ENCODE results near the gene VASH1. TPM values are rescaled to one million over a fixed set of nuclear protein-coding genes. Genes with fewer than 3 reads are reported as not detected.

VASH1 gene
- total and polyA plus RNA-seq, 10 donors, result 6.4 to 39.1 (median 19.5) TPM

- no peaks in the 10 kb centered on the region for H3K9me3 ChIP-seq
- H3K4me3 ChIP-seq, result peak overlapping the region; percentile 81 to 96 (median 84)
- peaks cover 15 to 53% (median 38%) of the 10 kb centered on the region in 6 donors for H3K4me1 ChIP-seq
- peaks cover 0 to 26% (median 21%) of the 10 kb centered on the region in 6 donors for H3K36me3 ChIP-seq
- no peaks in the 10 kb centered on the region for H3K27me3 ChIP-seq (replicated peaks in 1 of 7)
- DNase-seq, result no peak
- H3K27ac ChIP-seq, result peak overlapping the region; percentile 79 to 96 (median 91)
- TF ChIP-seq POLR2A (IDR thresholded peaks at IDR 0.05) (no peak), POLR2AphosphoS5 (IDR thresholded peaks at IDR 0.05) (no peak), CTCF (IDR thresholded peaks at IDR 0.05 in 8 of 11, conservative IDR thresholded peaks at IDR 0.05 in 3 of 11) (no peak)
- whole genome bisulfite sequencing, 5 donors, result 0 to 1% (median 1%) methylated on average over 12 to 20 of the region's 20 CpGs
- intact Hi-C loops (cut with DNase I; ENCODE audit: low total_unique reads), result no loop called here
Measured at GRCh38 chr14:76812093-76812421, 50.8 kb downstream of the VASH1 start.

GRCh38 chr14:76812422-76813383, 51.4 kb downstream of the VASH1 start, which contains the start of gene ANGEL1:
TSS of gene ANGEL1 (minus strand) at chr14:76812882. CDS start at chr14:76812827, 55 bp downstream.
- H3K4me3 ChIP-seq, result peak within 1 kb of the TSS; percentile 81 to 96 (median 84)
- peak; percentile 95 to 98 (median 97) for TF ChIP-seq POLR2AphosphoS5 (IDR thresholded peaks at IDR 0.05)
- TF ChIP-seq CTCF (IDR thresholded peaks at IDR 0.05 in 8 of 11, conservative IDR thresholded peaks at IDR 0.05 in 3 of 11), result peak in 4 of 11 experiments; percentile 12 to 24 (median 18)
- peak; percentile 58 to 85 (median 83) for TF ChIP-seq POLR2A (IDR thresholded peaks at IDR 0.05)
- peaks cover 0 to 20% (median 14%) of the 10 kb centered on the region in 6 donors for H3K36me3 ChIP-seq
- peak within 1 kb of the TSS; percentile 79 to 96 (median 91) for H3K27ac ChIP-seq
- no peaks in the 10 kb centered on the region for H3K9me3 ChIP-seq
- 3 to 6% (median 4%) methylated on average over 27 to 69 of the region's 69 CpGs for WGBS, 5 donors
- peaks cover 15 to 49% (median 35%) of the 10 kb centered on the region in 6 donors for H3K4me1 ChIP-seq
- intact Hi-C loops (cut with DNase I; ENCODE audit: low total_unique reads), result no loop called here
- peak; percentile 99 for DNase-seq
- peaks cover 0 to 6% (median 0%) of the 10 kb centered on the region in 7 donors for H3K27me3 ChIP-seq (replicated peaks in 1 of 7)

- DNase-seq, result no peak
- Histone ChIP-seq H3K36me3 (no peaks in the 10 kb centered on the region), H3K9me3 (no peaks in the 10 kb centered on the region), H3K4me3 (no peak overlapping the region), H3K27ac (no peak overlapping the region), H3K4me1 (peaks cover 15 to 32% (median 29%) of the 10 kb centered on the region in 6 donors), H3K27me3 (replicated peaks in 1 of 7) (peaks cover 0 to 28% (median 0%) of the 10 kb centered on the region in 7 donors)
- WGBS, 5 donors, result 72 to 88% (median 84%) methylated on average over 7 of the region's 7 CpGs
- intact Hi-C loops (cut with DNase I; ENCODE audit: low total_unique reads), result no loop called here
- TF ChIP-seq POLR2AphosphoS5 (IDR thresholded peaks at IDR 0.05) (no peak), CTCF (IDR thresholded peaks at IDR 0.05 in 8 of 11, conservative IDR thresholded peaks at IDR 0.05 in 3 of 11) (no peak), POLR2A (IDR thresholded peaks at IDR 0.05) (no peak)
Measured at GRCh38 chr14:76814726-76815645, 53.7 kb downstream of the VASH1 start.
